Measurements from ENCODE around the gene SRGN. TPM values are rescaled to one million over a fixed set of nuclear protein-coding genes. Genes with fewer than 3 reads are reported as not detected.
A peak's percentile ranks its signal among the peaks of the same experiment; 100 is the strongest.

Gene SRGN
- total RNA-seq, 1 donor, result 474 TPM

DNA sequence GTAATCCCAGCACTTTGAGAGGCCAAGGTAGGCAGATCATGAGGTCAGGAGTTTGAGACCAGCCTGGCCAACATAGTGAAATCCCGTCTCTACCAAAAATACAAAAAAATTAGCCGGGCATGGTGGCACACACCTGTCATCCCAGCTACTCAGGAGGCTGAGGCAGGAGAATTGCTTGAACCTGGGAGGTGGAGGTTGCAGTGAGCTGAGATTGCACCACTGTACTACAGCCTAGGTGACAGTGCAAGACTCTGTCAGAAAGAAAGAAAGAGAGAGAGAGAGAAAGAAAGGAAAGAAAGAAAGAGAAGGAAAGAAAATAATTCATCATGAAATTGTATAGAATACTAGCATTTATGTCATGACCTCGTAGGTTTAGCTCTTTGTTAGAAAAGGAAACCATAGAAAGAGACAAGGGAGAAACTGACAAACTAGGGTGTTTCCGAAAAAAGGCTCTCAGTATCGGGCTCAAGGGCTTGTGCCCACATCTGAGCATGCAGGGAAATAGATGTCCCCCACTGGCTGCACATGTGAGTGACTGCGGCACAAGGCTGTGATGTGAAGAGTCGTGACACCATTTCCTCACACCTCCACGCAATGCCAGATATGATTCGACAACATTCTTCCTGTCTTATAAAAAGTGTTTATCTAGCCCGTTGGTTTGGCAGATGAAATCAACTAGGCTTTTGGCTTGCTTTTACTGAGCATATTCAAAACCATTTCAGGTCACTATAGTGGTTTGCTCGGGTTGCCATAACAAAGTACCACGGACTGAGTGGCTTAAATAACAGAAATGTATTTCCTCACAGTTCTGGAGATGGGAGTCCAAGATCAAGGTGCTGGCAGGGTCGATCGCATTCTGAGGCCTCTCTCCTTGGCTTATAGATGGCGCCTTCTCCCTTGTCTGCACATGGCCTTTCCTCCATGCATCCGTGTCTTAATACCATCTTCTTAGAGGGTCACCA, 2.0 kb downstream of the SRGN start:
- Histone ChIP-seq H4K20me1 (ENCODE audit: insufficient read depth, low read length) (peaks cover 22% of the 10 kb centered on the region), H3K9me3 (ENCODE audit: low read depth, low read length) (no peaks in the 10 kb centered on the region), H3K27ac (ENCODE audit: low read depth, low read length) (peak overlapping the region; percentile 98), H3K4me2 (ENCODE audit: insufficient read depth, low read length) (peak overlapping the region; percentile 83), H3K27me3 (ENCODE audit: insufficient read depth, low read length) (no peaks in the 10 kb centered on the region), H3K4me1 (ENCODE audit: insufficient read depth, low read length) (peaks cover 41% of the 10 kb centered on the region), H3K36me3 (ENCODE audit: insufficient read depth, low read length) (peaks cover 9% of the 10 kb centered on the region), H2AFZ (ENCODE audit: low read length) (no peak overlapping the region), H3K4me3 (ENCODE audit: insufficient read depth, low read length) (peak overlapping the region; percentile 77), H3K79me2 (ENCODE audit: insufficient read depth, low read length) (peaks cover 68% of the 10 kb centered on the region)
- no peak for DNase-seq (ENCODE audit: insufficient read length, low spot score, missing footprints)
- TF ChIP-seq, protein P1, sequence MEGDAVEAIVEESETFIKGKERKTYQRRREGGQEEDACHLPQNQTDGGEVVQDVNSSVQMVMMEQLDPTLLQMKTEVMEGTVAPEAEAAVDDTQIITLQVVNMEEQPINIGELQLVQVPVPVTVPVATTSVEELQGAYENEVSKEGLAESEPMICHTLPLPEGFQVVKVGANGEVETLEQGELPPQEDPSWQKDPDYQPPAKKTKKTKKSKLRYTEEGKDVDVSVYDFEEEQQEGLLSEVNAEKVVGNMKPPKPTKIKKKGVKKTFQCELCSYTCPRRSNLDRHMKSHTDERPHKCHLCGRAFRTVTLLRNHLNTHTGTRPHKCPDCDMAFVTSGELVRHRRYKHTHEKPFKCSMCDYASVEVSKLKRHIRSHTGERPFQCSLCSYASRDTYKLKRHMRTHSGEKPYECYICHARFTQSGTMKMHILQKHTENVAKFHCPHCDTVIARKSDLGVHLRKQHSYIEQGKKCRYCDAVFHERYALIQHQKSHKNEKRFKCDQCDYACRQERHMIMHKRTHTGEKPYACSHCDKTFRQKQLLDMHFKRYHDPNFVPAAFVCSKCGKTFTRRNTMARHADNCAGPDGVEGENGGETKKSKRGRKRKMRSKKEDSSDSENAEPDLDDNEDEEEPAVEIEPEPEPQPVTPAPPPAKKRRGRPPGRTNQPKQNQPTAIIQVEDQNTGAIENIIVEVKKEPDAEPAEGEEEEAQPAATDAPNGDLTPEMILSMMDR (IDR thresholded peaks at IDR 0.05; ENCODE audit: extremely low read depth, low read depth, low read length), result no peak

DNA sequence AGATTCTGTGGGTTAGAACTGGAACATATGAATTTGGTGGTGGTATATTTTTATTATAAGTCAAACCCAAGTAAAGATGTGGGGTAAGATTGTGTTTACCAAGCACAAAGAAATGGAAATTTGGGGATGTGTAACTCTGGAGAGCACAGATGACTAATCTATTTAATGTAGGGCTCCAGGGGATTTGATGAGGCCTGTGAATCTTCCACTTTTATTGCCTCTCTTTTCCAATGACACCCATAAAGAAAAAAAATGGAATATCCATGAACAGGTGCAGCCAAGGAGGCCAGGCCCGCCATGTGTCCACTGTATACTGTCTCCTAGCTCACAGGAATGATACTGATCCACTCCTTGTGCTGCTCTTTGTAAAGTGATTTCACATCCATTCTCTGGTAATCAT, 2.8 kb downstream of the SRGN start:
- TF ChIP-seq, protein P1 (IDR thresholded peaks at IDR 0.05; ENCODE audit: extremely low read depth, low read depth, low read length), result no peak
- H3K4me1 ChIP-seq (ENCODE audit: insufficient read depth, low read length), result peaks cover 41% of the 10 kb centered on the region
- no peak overlapping the region for H2AFZ ChIP-seq (ENCODE audit: low read length)
- H3K27me3 ChIP-seq (ENCODE audit: insufficient read depth, low read length), result no peaks in the 10 kb centered on the region
- H3K36me3 ChIP-seq (ENCODE audit: insufficient read depth, low read length), result peaks cover 9% of the 10 kb centered on the region
- no peak for DNase-seq (ENCODE audit: insufficient read length, low spot score, missing footprints)
- no peaks in the 10 kb centered on the region for H3K9me3 ChIP-seq (ENCODE audit: low read depth, low read length)
- H3K27ac ChIP-seq (ENCODE audit: low read depth, low read length), result peak overlapping the region; percentile 98
- peaks cover 27% of the 10 kb centered on the region for H4K20me1 ChIP-seq (ENCODE audit: insufficient read depth, low read length)
- peaks cover 76% of the 10 kb centered on the region for H3K79me2 ChIP-seq (ENCODE audit: insufficient read depth, low read length)
- H3K4me2 ChIP-seq (ENCODE audit: insufficient read depth, low read length), result peak overlapping the region; percentile 83
- peak overlapping the region; percentile 77 for H3K4me3 ChIP-seq (ENCODE audit: insufficient read depth, low read length)

DNA sequence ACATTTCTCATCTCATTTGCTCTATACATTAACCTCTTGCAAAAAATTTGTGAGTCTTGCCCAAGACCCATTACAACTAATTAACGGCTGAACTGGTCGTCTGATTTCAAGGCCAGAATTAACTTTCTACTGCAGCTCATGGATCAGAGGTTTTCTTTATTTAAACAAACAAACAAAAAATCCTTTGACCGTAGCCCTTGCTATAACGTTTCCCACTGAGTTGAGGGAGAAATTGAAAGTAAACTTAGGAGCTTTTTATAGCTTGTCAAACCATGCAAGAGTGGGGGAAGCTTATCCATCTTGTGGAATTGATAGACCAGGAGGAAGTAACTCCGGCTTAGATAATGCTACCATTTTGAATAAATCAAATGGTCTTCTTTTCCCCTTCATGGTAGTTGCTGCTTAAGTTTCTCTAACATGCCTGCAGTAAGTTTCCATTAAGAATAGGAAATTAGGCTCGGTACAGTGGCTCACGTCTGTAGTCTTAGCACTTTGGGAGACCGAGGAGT, 3.3 kb downstream of the SRGN start:
- Histone ChIP-seq H3K4me1 (ENCODE audit: insufficient read depth, low read length) (peaks cover 38% of the 10 kb centered on the region), H2AFZ (ENCODE audit: low read length) (no peak overlapping the region), H3K27me3 (ENCODE audit: insufficient read depth, low read length) (no peaks in the 10 kb centered on the region), H3K9me3 (ENCODE audit: low read depth, low read length) (no peaks in the 10 kb centered on the region), H3K36me3 (ENCODE audit: insufficient read depth, low read length) (peaks cover 9% of the 10 kb centered on the region), H3K27ac (ENCODE audit: low read depth, low read length) (peak overlapping the region; percentile 98), H3K79me2 (ENCODE audit: insufficient read depth, low read length) (peaks cover 81% of the 10 kb centered on the region), H4K20me1 (ENCODE audit: insufficient read depth, low read length) (peaks cover 27% of the 10 kb centered on the region), H3K4me2 (ENCODE audit: insufficient read depth, low read length) (peak overlapping the region; percentile 83), H3K4me3 (ENCODE audit: insufficient read depth, low read length) (peak overlapping the region; percentile 77)
- TF ChIP-seq, protein P1 (IDR thresholded peaks at IDR 0.05; ENCODE audit: extremely low read depth, low read depth, low read length), result no peak
- DNase-seq (ENCODE audit: insufficient read length, low spot score, missing footprints), result no peak
